GM19240 (cell line): Measurements from ENCODE around the gene ZNF621.

Experiments used
- DNase-seq: peaks from one replicate; pipeline ENCODE4 v3.0.0; 2011; ENCODE audit warnings: low spot score; ENCODE audit not compliant: insufficient read length

Gene ZNF621

GRCh38 chr3:40524568-40525285 lies at the start of gene ZNF621:
ZNF621 (plus strand) TSS chr3:40524960; CDS start chr3:40525841, 881 bp downstream.
- DNase-seq = peak; percentile 77

- DNase-seq = peak; percentile 63
Observed at GRCh38 chr3:40476478-40477470, 48.0 kb upstream of the ZNF621 start, which contains the start of gene ZNF619. ZNF619 (plus strand) TSS chr3:40477122; CDS start chr3:40477980, 858 bp downstream.

GRCh38 chr3:40477666-40478065 lies 47.1 kb upstream of the ZNF621 start:
- no peak for DNase-seq

GRCh38 chr3:40487172-40487571 lies 37.6 kb upstream of the ZNF621 start:
- DNase-seq = no peak

GRCh38 chr3:40490916-40491315 lies 33.8 kb upstream of the ZNF621 start:
- DNase-seq = no peak

- no peak for DNase-seq
Observed at GRCh38 chr3:40494698-40495097, 30.1 kb upstream of the ZNF621 start.

- DNase-seq = no peak
Observed at GRCh38 chr3:40497288-40497687, 27.5 kb upstream of the ZNF621 start.

- DNase-seq = no peak
Observed at GRCh38 chr3:40499952-40500351, 24.8 kb upstream of the ZNF621 start.

GRCh38 chr3:40502034-40502433 lies 22.7 kb upstream of the ZNF621 start:
- no peak for DNase-seq

GRCh38 chr3:40504636-40505430 lies 19.9 kb upstream of the ZNF621 start:
- DNase-seq = no peak

GRCh38 chr3:40505599-40506462 lies 18.9 kb upstream of the ZNF621 start, which contains the start of gene ZNF620:
ZNF620 (plus strand) TSS chr3:40506039; CDS start chr3:40506353, 314 bp downstream.
- DNase-seq = peak; percentile 41

- no peak for DNase-seq
Observed at GRCh38 chr3:40511031-40511718, 13.6 kb upstream of the ZNF621 start.

- no peak for DNase-seq
Observed at GRCh38 chr3:40516201-40516600, 8.6 kb upstream of the ZNF621 start.

- DNase-seq = no peak
Observed at GRCh38 chr3:40518067-40518466, 6.7 kb upstream of the ZNF621 start.

- DNase-seq = no peak
Observed at GRCh38 chr3:40518848-40519247, 5.9 kb upstream of the ZNF621 start.

GRCh38 chr3:40521254-40521653 lies 3.5 kb upstream of the ZNF621 start:
- no peak for DNase-seq

GRCh38 chr3:40523781-40524180 lies 979 bp upstream of the ZNF621 start:
- no peak for DNase-seq

GRCh38 chr3:40524222-40524567 lies 565 bp upstream of the ZNF621 start:
- DNase-seq = no peak

GRCh38 chr3:40528426-40528825 lies 3.7 kb downstream of the ZNF621 start:
- no peak for DNase-seq

GRCh38 chr3:40532252-40532651 lies 7.5 kb downstream of the ZNF621 start:
- DNase-seq = no peak
